A549 (cell line): ENCODE measurements around the gene GPBP1L1. TPM values are rescaled to one million over a fixed set of nuclear protein-coding genes. Genes with fewer than 3 reads are reported as not detected.

Experiments
- ATAC-seq, 2 experiments: fragments of 200-7000 bp in 1 of 2; fragments of >200 bp in 1 of 2; cut with Nextera tagmentation in 1 of 2; cut with Tn5 transposase in 1 of 2; 3 replicates each; pipeline versions ENCODE4 v1.8.0 to v1.9.1; 2018 to 2020; ENCODE audit warnings: mild to moderate bottlenecking in 1 of 2, moderate library complexity in 1 of 2
- CTCF ChIA-PET: fragments of 300-600 bp; sonication (Branson Sonifier 250); formaldehyde crosslinking; extraction: SDS; loops from one replicate; lab custom pipeline; 2021; ENCODE audit warnings: antibody characterized with exemption, inconsistent platforms; lab: Yijun Ruan, JAX
- POLR2A ChIA-PET: fragments of 350-600 bp; formaldehyde crosslinking; extraction: SDS; loops from one replicate; lab custom pipeline; 2021; ENCODE audit warnings: antibody characterized with exemption, inconsistent platforms; lab: Yijun Ruan, JAX
- DNase-seq, 2 experiments: peaks; one replicate each; pipeline versions ENCODE4 v3.0.0 to v3.0.0-alpha.2; 2011 to 2016; ENCODE audit warnings: low read depth in 1 of 2, low spot score in 1 of 2
- FAIRE-seq: peaks from 2 replicates; lab custom pipeline; 2011; peaks lifted over from hg19 to GRCh38; lab: Jason Lieb, UNC
- H3K27ac ChIP-seq, 2 experiments: fragments of >200 bp; sonication (Bioruptor Twin); formaldehyde crosslinking; 3 replicates each; pipeline ENCODE4 v1.5.1; 2016 to 2017
- H3K4me1 ChIP-seq: fragments of >200 bp; sonication (Bioruptor Twin); formaldehyde crosslinking; 3 replicates; pipeline ENCODE4 v1.6.1; 2016
- H3K4me2 ChIP-seq: fragments of >200 bp; sonication (Bioruptor Twin); formaldehyde crosslinking; 3 replicates; pipeline ENCODE4 v1.6.1; 2016
- H3K4me3 ChIP-seq: fragments of >200 bp; sonication (Bioruptor Twin); formaldehyde crosslinking; 3 replicates; pipeline ENCODE4 v1.5.1; 2016
- H3K9me3 ChIP-seq: fragments of >200 bp; sonication (Bioruptor Twin); formaldehyde crosslinking; 3 replicates; pipeline ENCODE4 v1.6.1; 2016
- CBX8 ChIP-seq: fragments of 200-600 bp; sonication (generic); IDR thresholded peaks from 2 replicates; pipeline ENCODE4 v1.6.1; 2016
- CTCF ChIP-seq: fragments of >200 bp; sonication (Bioruptor Twin); formaldehyde crosslinking; IDR thresholded peaks from 3 replicates; pipeline ENCODE4 v1.5.1; 2016
- E2F6 ChIP-seq: IDR thresholded peaks from 2 replicates; pipeline ENCODE4 v1.6.1; 2012; ENCODE audit warnings: low read depth, borderline replicate concordance
- EHMT2 ChIP-seq: fragments of 200-600 bp; sonication (generic); IDR thresholded peaks from 2 replicates; pipeline ENCODE4 v1.6.1; 2016; ENCODE audit warnings: antibody characterized with exemption, low read depth, mild to moderate bottlenecking, moderate library complexity
- EP300 ChIP-seq, 2 experiments: fragments of >200 bp; sonication (Bioruptor Twin); formaldehyde crosslinking; IDR thresholded peaks; 2 replicates in 1 of 2; 3 replicates in 1 of 2; pipeline ENCODE4 v1.6.1; 2016 to 2017
- ESRRA ChIP-seq: fragments of 150-350 bp; IDR thresholded peaks from 2 replicates; pipeline ENCODE4 v1.6.1; 2014; ENCODE audit warnings: mild to moderate bottlenecking, low read length, borderline replicate concordance
- FOSB ChIP-seq: fragments of 250-450 bp; sonication (Bioruptor Pico); IDR thresholded peaks from 2 replicates; pipeline ENCODE4 v1.5.0; 2020; ENCODE audit warnings: mild to moderate bottlenecking, moderate library complexity
- FOSL2 ChIP-seq, 2 experiments: fragments of 450-650 bp in 1 of 2; fragments of >200 bp in 1 of 2; sonication (Bioruptor Twin) in 1 of 2; formaldehyde crosslinking; IDR thresholded peaks; 2 replicates each; pipeline versions ENCODE4 v1.5.0 to v1.6.1; 2016 to 2020; ENCODE audit warnings: mild to moderate bottlenecking in 1 of 2, moderate library complexity in 1 of 2
- HES2 ChIP-seq: fragments of >200 bp; sonication (Bioruptor Twin); formaldehyde crosslinking; IDR thresholded peaks from 2 replicates; pipeline ENCODE4 v1.6.1; 2016
- HOXB13 ChIP-seq: fragments of 250-450 bp; sonication (Bioruptor Pico); IDR thresholded peaks from 2 replicates; pipeline ENCODE4 v1.5.0; 2020; ENCODE audit warnings: low read depth, mild to moderate bottlenecking, moderate library complexity
- JUN ChIP-seq, 2 experiments: fragments of >200 bp; sonication (Bioruptor Twin); formaldehyde crosslinking; IDR thresholded peaks; 2 replicates in 1 of 2; 3 replicates in 1 of 2; pipeline ENCODE4 v1.6.1; 2016 to 2017
- MAFK ChIP-seq: fragments of 450-650 bp; IDR thresholded peaks from 2 replicates; pipeline ENCODE4 v1.6.1; 2014; ENCODE audit not compliant: partially characterized antibody
- MAZ ChIP-seq: fragments of 150-350 bp; IDR thresholded peaks from 2 replicates; pipeline ENCODE4 v1.6.1; 2014; ENCODE audit warnings: antibody characterized with exemption, low read depth, low read length, borderline replicate concordance
- MYC ChIP-seq: IDR thresholded peaks from 2 replicates; pipeline ENCODE4 v1.6.1; 2012; ENCODE audit warnings: mild to moderate bottlenecking, inconsistent platforms, low read length, improper control_type of control experiment, borderline replicate concordance
- PHF8 ChIP-seq: fragments of 200-600 bp; sonication (generic); IDR thresholded peaks from 2 replicates; pipeline ENCODE4 v1.6.1; 2016; ENCODE audit warnings: low read depth, mild to moderate bottlenecking, antibody characterized with exemption, moderate library complexity, borderline replicate concordance
- POLR2A ChIP-seq: IDR thresholded peaks from 2 replicates; pipeline ENCODE4 v1.6.1; 2012; ENCODE audit warnings: mild to moderate bottlenecking, low read length
- RFX5 ChIP-seq: fragments of 450-650 bp; IDR thresholded peaks from 2 replicates; pipeline ENCODE4 v1.7.1; 2014; ENCODE audit warnings: antibody characterized with exemption, mild to moderate bottlenecking, moderate library complexity
- RNF2 ChIP-seq: fragments of 200-600 bp; sonication (generic); IDR thresholded peaks from 2 replicates; pipeline ENCODE4 v1.6.1; 2016; ENCODE audit warnings: low read depth, mild to moderate bottlenecking, antibody characterized with exemption, moderate library complexity, borderline replicate concordance
- SMC3 ChIP-seq: fragments of >200 bp; sonication (Bioruptor Twin); formaldehyde crosslinking; IDR thresholded peaks from 3 replicates; pipeline ENCODE4 v1.6.1; 2018; ENCODE audit warnings: inconsistent platforms
- SREBF2 ChIP-seq: fragments of 450-650 bp; IDR thresholded peaks from 2 replicates; pipeline ENCODE4 v1.6.1; 2014; ENCODE audit warnings: mild to moderate bottlenecking, moderate library complexity
- ZC3H11A ChIP-seq: fragments of 450-650 bp; IDR thresholded peaks from 2 replicates; pipeline ENCODE4 v1.6.1; 2014; ENCODE audit warnings: antibody characterized with exemption, mild to moderate bottlenecking
- ZSCAN20 ChIP-seq: fragments of 250-450 bp; sonication (Bioruptor Pico); IDR thresholded peaks from 2 replicates; pipeline ENCODE4 v1.8.0; 2022; ENCODE audit warnings: mild to moderate bottlenecking, moderate library complexity
- WGBS: methylation state at CpG from one replicate; pipeline ENCODE4 v1.1.6; 2017; ENCODE audit errors: missing lambda C conversion rate; 5-methylcytosine and 5-hydroxymethylcytosine counted together
- polyA plus RNA-seq, 4 experiments: library from polyadenylated mRNA; depleted of rRNA in 3 of 4; stranded (reverse); fragments of >200 nt; fragmentation: RNase III in 1 of 4; extraction: RNeasy Plus Mini Kit Qiagen cat#74134 plus additional on column Dnase treatment in 1 of 4; gene quantifications; 2 replicates in 3 of 4; 3 replicates in 1 of 4; pipeline ENCODE4 v1.2.3, GENCODE V29; 2011 to 2017

Gene GPBP1L1
- polyA plus RNA-seq, 2 of the 4 experiments (the other 2 are of a cell fraction): 50.9 to 74.0 TPM

GRCh38 chr1:45673956-45674355, 12.4 kb downstream of the GPBP1L1 start (continued):
- TF ChIP-seq JUN (IDR thresholded peaks at IDR 0.05) (no peak), SMC3 (no peak), ZSCAN20 (CRISPR knock-in tag) (no peak), MAFK (no peak), PHF8 (no peak), CTCF (no peak)

GRCh38 chr1:45669859-45670655, 16.3 kb downstream of the GPBP1L1 start:
- ATAC-seq (no peak), DNase-seq (no peak), FAIRE-seq (no peak)
- Histone ChIP-seq H3K4me2 (peak overlapping the region; percentile 32; the same call in 2 of the 3 replicates), H3K27ac (no peak overlapping the region), H3K9me3 (no peaks in the 10 kb centered on the region), H3K4me1 (peaks cover 29% of the 10 kb centered on the region), H3K4me3 (no peak overlapping the region)
- CTCF ChIA-PET: interaction anchor here (1.7 kb wide), 1 partner anchor 20 kb away, joined by 4 read pairs; no protein-coding TSS in a partner anchor
- POLR2A ChIA-PET: no interaction called here
- no peak for TF ChIP-seq MAZ
- TF ChIP-seq SREBF2: no peak
- no peak for TF ChIP-seq EP300 (IDR thresholded peaks at IDR 0.05)
- no peak for TF ChIP-seq CBX8
- no peak for TF ChIP-seq SMC3
- no peak for TF ChIP-seq FOSB (CRISPR knock-in tag)
- TF ChIP-seq E2F6: no peak
- TF ChIP-seq POLR2A: no peak
- TF ChIP-seq JUN (IDR thresholded peaks at IDR 0.05): no peak
- TF ChIP-seq ESRRA: no peak
- TF ChIP-seq RFX5: no peak
- WGBS: 79% methylated on average over 6 of the region's 6 CpGs

- 26% methylated on average over 1 of the region's 1 CpG for WGBS
- no peak overlapping the region for H3K27ac ChIP-seq
- TF ChIP-seq E2F6: no peak
- no peak for TF ChIP-seq FOSL2 (IDR thresholded peaks at IDR 0.05)
- TF ChIP-seq FOSL2 (CRISPR knock-in tag; IDR thresholded peaks at IDR 0.05): no peak
- no peak for TF ChIP-seq SMC3
- TF ChIP-seq HOXB13 (CRISPR knock-in tag): no peak
- no peak for TF ChIP-seq RNF2
- TF ChIP-seq EP300 (IDR thresholded peaks at IDR 0.05): no peak
- TF ChIP-seq, all 56 proteins: peak for 0
- Histone ChIP-seq H3K4me3 (no peak overlapping the region), H3K4me2 (peak overlapping the region; percentile 32; the same call in 2 of the 3 replicates), H3K9me3 (no peaks in the 10 kb centered on the region), H3K4me1 (peaks cover 27% of the 10 kb centered on the region)
- no peak for FAIRE-seq
- no peak for DNase-seq
- ChIA-PET CTCF (no interaction called here), POLR2A (no interaction called here)
- no peak for ATAC-seq
Observed at GRCh38 chr1:45669379-45669778, 17.0 kb downstream of the GPBP1L1 start.

GRCh38 chr1:45668526-45668925, 17.8 kb downstream of the GPBP1L1 start:
- TF ChIP-seq JUN (IDR thresholded peaks at IDR 0.05) (no peak), EHMT2 (no peak), ZC3H11A (no peak), MYC (no peak), HES2 (no peak), FOSL2 (IDR thresholded peaks at IDR 0.05) (no peak), FOSL2 (CRISPR knock-in tag; IDR thresholded peaks at IDR 0.05) (no peak)
- 96% methylated on average over 4 of the region's 4 CpGs for WGBS
- ATAC-seq (no peak), DNase-seq (no peak), FAIRE-seq (no peak)
- Histone ChIP-seq H3K4me3 (no peak overlapping the region), H3K4me2 (no peak overlapping the region), H3K27ac (no peak overlapping the region), H3K4me1 (peaks cover 19% of the 10 kb centered on the region), H3K9me3 (no peaks in the 10 kb centered on the region)
- CTCF ChIA-PET: no interaction called here
- POLR2A ChIA-PET: no interaction called here
